Gastroesophageal sphincter (tissue), 4 donors: ENCODE measurements around the gene MTUS2. TPM values are rescaled to one million over a fixed set of nuclear protein-coding genes. Genes with fewer than 3 reads are reported as not detected.

Experiments used
- ATAC-seq: fragments of 150-250 bp; one replicate; pipeline ENCODE4 v1.9.1; 2016; ENCODE audit warnings: mild to moderate bottlenecking, moderate library complexity
- H3K27ac ChIP-seq, 4 donors: fragments of 200-600 bp; sonication (generic) in 3 of 4; 1 replicate in 3 of 4; 2 replicates in 1 of 4; pipeline ENCODE4 v1.5.1; 2016 to 2019
- H3K27me3 ChIP-seq: fragments of 200-600 bp; sonication (generic); one replicate; pipeline ENCODE4 v1.5.1; 2019
- H3K36me3 ChIP-seq, 2 donors: fragments of 200-600 bp; sonication (generic); one replicate each; pipeline ENCODE4 v1.5.1; 2019; ENCODE audit warnings: control low read depth in 1 of 2
- H3K4me1 ChIP-seq, 3 donors: fragments of 200-600 bp; sonication (generic); 1 replicate in 2 of 3; 2 replicates in 1 of 3; pipeline ENCODE4 v1.5.1; 2016 to 2019; ENCODE audit warnings: control low read depth in 2 of 3
- H3K4me3 ChIP-seq, 2 donors: fragments of 200-600 bp; sonication (generic); one replicate each; pipeline ENCODE4 v1.5.1; 2019; ENCODE audit warnings: mild to moderate bottlenecking in 1 of 2, moderate library complexity in 1 of 2
- H3K9me3 ChIP-seq, 3 donors: fragments of 200-600 bp; sonication (generic); one replicate each; pipeline ENCODE4 v1.5.1; 2017 to 2019; ENCODE audit warnings: control low read depth in 2 of 3
- CTCF ChIP-seq, 4 experiments: fragments of 200-600 bp in 2 of 4; fragments of 450-650 bp in 2 of 4; sonication (generic) in 1 of 4; IDR thresholded peaks; one replicate each; pipeline ENCODE4 v1.5.1; 2017 to 2019; ENCODE audit warnings: antibody characterized with exemption in 4 of 4, mild to moderate bottlenecking in 2 of 4, moderate library complexity in 2 of 4
- EP300 ChIP-seq: sonication (generic); formaldehyde crosslinking; IDR thresholded peaks from one replicate; pipeline ENCODE4 v1.6.1; 2017; ENCODE audit warnings: antibody characterized with exemption, mild to moderate bottlenecking
- POLR2A ChIP-seq, 2 donors: fragments of 450-650 bp; IDR thresholded peaks; one replicate each; pipeline ENCODE4 v1.6.1; 2017; ENCODE audit warnings: antibody characterized with exemption in 2 of 2, mild to moderate bottlenecking in 2 of 2, moderate library complexity in 1 of 2
- POLR2AphosphoS5 ChIP-seq: sonication (generic); formaldehyde crosslinking; IDR thresholded peaks from one replicate; pipeline ENCODE4 v1.6.1; 2017; ENCODE audit warnings: antibody characterized with exemption
- WGBS, 2 donors: methylation state at CpG; one replicate each; pipeline ENCODE4 v1.1.5; 2018; ENCODE audit warnings: low coverage in 1 of 2; 5-methylcytosine and 5-hydroxymethylcytosine counted together
- total RNA-seq, 4 donors: library from RNA; depleted of rRNA; stranded (reverse); fragments of >200 nt; gene quantifications; one replicate each; pipeline ENCODE4 v1.1.0, GENCODE V29; 2016

Gene MTUS2
- total RNA-seq, 4 donors from 2014 or later = 0.67 to 36.7 (median 18.4) TPM

DNA sequence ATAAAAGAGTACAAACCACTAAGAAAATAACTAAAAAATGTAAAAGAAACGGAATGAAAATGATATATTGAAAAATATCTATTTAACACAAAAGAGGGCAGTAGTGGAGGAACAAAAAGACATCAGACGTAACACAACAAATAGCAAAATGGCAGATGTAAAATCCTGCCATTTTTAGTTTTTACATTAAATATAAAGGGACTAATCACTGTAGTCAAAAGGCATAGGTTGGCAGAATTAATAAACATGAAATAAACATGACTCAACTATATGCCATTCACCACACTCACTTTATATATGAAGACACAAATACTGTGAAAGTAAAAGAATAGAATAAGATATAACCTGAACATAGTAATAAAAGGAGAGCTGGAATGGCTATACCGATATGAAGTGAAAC, 11.0 kb downstream of the MTUS2 start:
- Histone ChIP-seq H3K9me3 (peaks cover 0 to 27% (median 0%) of the 10 kb centered on the region in 3 donors), H3K4me3 (no peak overlapping the region), H3K36me3 (no peaks in the 10 kb centered on the region), H3K27ac (no peak overlapping the region), H3K27me3 (no peaks in the 10 kb centered on the region), H3K4me1 (no peaks in the 10 kb centered on the region)
- ATAC-seq = no peak
- 64 to 67% methylated on average over 3 of the region's 3 CpGs for WGBS, 2 donors
- TF ChIP-seq EP300 (no peak), POLR2AphosphoS5 (no peak), POLR2A (IDR thresholded peaks at IDR 0.05) (no peak), CTCF (IDR thresholded peaks at IDR 0.05) (no peak)

- WGBS, 2 donors = 79 to 92% methylated on average over 2 to 5 of the region's 5 CpGs
Observed at GRCh38 chr13:28837111-28837510, 17.0 kb downstream of the MTUS2 start.

GRCh38 chr13:28843639-28844038, 23.5 kb downstream of the MTUS2 start:
- 52 to 100% methylated on average over 1 to 4 of the region's 4 CpGs for WGBS, 2 donors

More at GRCh38 chr13:28837111-28837510, 17.0 kb downstream of the MTUS2 start:
- H3K4me3 ChIP-seq = no peak overlapping the region
- no peaks in the 10 kb centered on the region for H3K9me3 ChIP-seq
- no peak overlapping the region for H3K27ac ChIP-seq
- H3K36me3 ChIP-seq = no peaks in the 10 kb centered on the region
- TF ChIP-seq EP300 (no peak), CTCF (IDR thresholded peaks at IDR 0.05) (no peak), POLR2AphosphoS5 (no peak)
- no peaks in the 10 kb centered on the region for H3K4me1 ChIP-seq
- ATAC-seq = no peak
- no peaks in the 10 kb centered on the region for H3K27me3 ChIP-seq

GRCh38 chr13:28849441-28849840, 29.3 kb downstream of the MTUS2 start:
- no peaks in the 10 kb centered on the region for H3K4me1 ChIP-seq
- no peaks in the 10 kb centered on the region for H3K9me3 ChIP-seq
- TF ChIP-seq POLR2A (IDR thresholded peaks at IDR 0.05) = no peak
- no peak for TF ChIP-seq POLR2AphosphoS5
- TF ChIP-seq EP300 = no peak
- no peak for TF ChIP-seq CTCF (IDR thresholded peaks at IDR 0.05)
- WGBS, 2 donors = 72 to 87% methylated on average over 3 of the region's 3 CpGs
- no peaks in the 10 kb centered on the region for H3K27me3 ChIP-seq
- no peak overlapping the region for H3K4me3 ChIP-seq
- no peaks in the 10 kb centered on the region for H3K36me3 ChIP-seq
- no peak overlapping the region for H3K27ac ChIP-seq
- ATAC-seq = no peak

More at GRCh38 chr13:28843639-28844038, 23.5 kb downstream of the MTUS2 start:
- H3K4me1 ChIP-seq = no peaks in the 10 kb centered on the region
- H3K9me3 ChIP-seq = no peaks in the 10 kb centered on the region
- no peaks in the 10 kb centered on the region for H3K27me3 ChIP-seq
- H3K4me3 ChIP-seq = no peak overlapping the region
- no peak for ATAC-seq
- H3K27ac ChIP-seq = no peak overlapping the region
- no peaks in the 10 kb centered on the region for H3K36me3 ChIP-seq
- TF ChIP-seq POLR2A (IDR thresholded peaks at IDR 0.05) (no peak), CTCF (IDR thresholded peaks at IDR 0.05) (no peak), EP300 (no peak), POLR2AphosphoS5 (no peak)

DNA sequence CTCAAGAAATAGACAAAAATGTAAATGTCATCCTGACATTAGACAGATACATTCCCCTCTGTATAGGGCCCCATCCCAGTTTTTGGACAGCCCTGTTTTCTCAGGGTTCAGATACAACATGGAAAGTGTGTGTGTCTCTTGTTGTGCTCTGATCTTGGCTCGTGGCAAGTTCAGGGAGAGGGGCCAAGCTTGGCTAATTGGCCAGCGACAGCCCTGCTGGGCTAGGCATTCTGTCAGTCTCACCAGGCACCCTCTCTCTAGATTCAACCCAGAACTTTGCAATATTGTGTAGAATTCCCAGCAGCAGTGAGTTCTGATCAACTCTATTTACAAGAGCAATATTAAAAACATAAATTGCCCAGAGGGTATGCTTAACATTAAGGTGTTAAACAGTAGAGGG, 30.1 kb downstream of the MTUS2 start:
- no peaks in the 10 kb centered on the region for H3K27me3 ChIP-seq
- no peak overlapping the region for H3K27ac ChIP-seq
- no peaks in the 10 kb centered on the region for H3K4me1 ChIP-seq
- TF ChIP-seq POLR2A (IDR thresholded peaks at IDR 0.05) (no peak), POLR2AphosphoS5 (no peak)
- no peak overlapping the region for H3K4me3 ChIP-seq
- no peaks in the 10 kb centered on the region for H3K36me3 ChIP-seq
- H3K9me3 ChIP-seq = no peaks in the 10 kb centered on the region
- WGBS, 2 donors = 43% methylated on average over 1 of the region's 2 CpGs; no CpG with 5 or more reads in 1 of the 2 donors
- no peak for ATAC-seq
